Peyer's patch (tissue), 4 donors: Measurements from ENCODE around the gene TBC1D17.

Experiments used
- CTCF ChIP-seq, 6 experiments: fragments of 450-650 bp in 4 of 6; fragments of 200-600 bp in 2 of 6; sonication (generic) in 1 of 6; IDR thresholded peaks; one replicate each; pipeline ENCODE4 v1.5.1; 2017 to 2019; ENCODE audit warnings: antibody characterized with exemption in 6 of 6, mild to moderate bottlenecking in 3 of 6, moderate library complexity in 1 of 6
- POLR2A ChIP-seq, 2 donors: fragments of 450-650 bp; IDR thresholded peaks; one replicate each; pipeline ENCODE4 v1.5.1; 2017; ENCODE audit warnings: antibody characterized with exemption in 2 of 2, mild to moderate bottlenecking in 2 of 2, moderate library complexity in 2 of 2

- no peak for TF ChIP-seq POLR2A (IDR thresholded peaks at IDR 0.05)
- no peak for TF ChIP-seq CTCF (IDR thresholded peaks at IDR 0.05)
These were observed 34.2 kb upstream of the TBC1D17 start for GRCh38 chr19:49843265-49843664.
